AG10803 (cell line): Measurements from ENCODE around the gene DBN1.

Source experiments
- DNase-seq: peaks from one replicate; pipeline ENCODE4 v3.0.0; 2010; ENCODE audit warnings: low read depth
- H3K4me3 ChIP-seq: 2 replicates; pipeline ENCODE4 v1.5.1; 2011; ENCODE audit warnings: mild to moderate bottlenecking, low read length, control low read depth
- CTCF ChIP-seq: conservative IDR thresholded peaks from 2 replicates; pipeline ENCODE4 v1.5.1; 2011; ENCODE audit warnings: mild to moderate bottlenecking, low read length, control low read depth, inconsistent platforms

DBN1 gene

GRCh38 chr5:177509991-177510566, 36.6 kb upstream of the DBN1 start:
- H3K4me3 ChIP-seq: no peak overlapping the region
- DNase-seq: no peak
- TF ChIP-seq CTCF: no peak

GRCh38 chr5:177509381-177509951, 36.0 kb upstream of the DBN1 start, which contains the start of gene DOK3:
DOK3 (minus strand) TSS chr5:177509826; CDS start chr5:177509540, 286 bp downstream.
- no peak for DNase-seq

GRCh38 chr5:177508837-177509236, 35.4 kb upstream of the DBN1 start:
- no peak for TF ChIP-seq CTCF
- H3K4me3 ChIP-seq: no peak overlapping the region
- DNase-seq: no peak

More at GRCh38 chr5:177509381-177509951, 36.0 kb upstream of the DBN1 start, which contains the start of gene DOK3:
- TF ChIP-seq CTCF: no peak
- H3K4me3 ChIP-seq: no peak within 1 kb of the TSS

- no peak for TF ChIP-seq CTCF
- DNase-seq: no peak
- no peak overlapping the region for H3K4me3 ChIP-seq
Measured at GRCh38 chr5:177508221-177508611, 34.8 kb upstream of the DBN1 start.

GRCh38 chr5:177507596-177508220, 34.3 kb upstream of the DBN1 start:
- no peak for TF ChIP-seq CTCF
- DNase-seq: no peak
- no peak overlapping the region for H3K4me3 ChIP-seq

- TF ChIP-seq CTCF: peak; percentile 33
- no peak overlapping the region for H3K4me3 ChIP-seq
- no peak for DNase-seq
Measured at GRCh38 chr5:177507165-177507564, 33.7 kb upstream of the DBN1 start.

GRCh38 chr5:177505075-177505474, 31.6 kb upstream of the DBN1 start:
- DNase-seq: no peak
- no peak for TF ChIP-seq CTCF
- no peak overlapping the region for H3K4me3 ChIP-seq
